ENCODE results near the gene CIAPIN1. TPM values are rescaled to one million over a fixed set of nuclear protein-coding genes. Genes with fewer than 3 reads are reported as not detected.

CIAPIN1 gene
- polyA plus RNA-seq, 3 donors: 24.0 to 46.5 (median 42.1) TPM

DNA sequence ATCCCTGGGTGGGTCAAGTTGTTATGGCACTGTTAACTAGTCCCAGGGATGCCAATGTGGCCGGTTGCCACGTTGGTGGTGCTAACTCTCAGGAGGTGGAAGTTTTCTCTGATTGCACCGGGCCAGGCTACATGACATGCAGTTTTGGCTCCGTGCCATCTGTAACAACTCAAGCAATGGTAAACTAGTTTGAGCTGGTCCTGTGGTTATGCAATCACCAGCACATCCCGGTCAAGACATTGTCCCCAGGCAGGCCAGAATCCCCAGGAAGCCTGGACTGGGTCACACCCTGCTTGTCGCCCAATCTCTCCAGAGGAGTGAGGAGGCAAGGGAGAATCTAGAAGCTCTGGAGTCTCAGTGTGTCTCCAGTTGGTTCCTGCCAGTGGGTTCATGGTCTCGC lies 52.7 kb downstream of the CIAPIN1 start:
- peaks cover 9 to 16% (median 13%) of the 10 kb centered on the region in 3 donors for H3K27me3 Mint-ChIP-seq (ENCODE audit: low read depth in 3 of 3)
- DNase-seq: no peak
- H3K4me1 Mint-ChIP-seq: peaks cover 4% of the 10 kb centered on the region
- no peaks in the 10 kb centered on the region for H3K36me3 Mint-ChIP-seq
- H3K4me2 ChIP-seq (replicated peaks; ENCODE audit: extremely low read depth, low read length, poor library complexity, severe bottlenecking): no peak overlapping the region
- peaks cover 0 to 11% (median 4%) of the 10 kb centered on the region in 7 donors for H3K9me3 Mint-ChIP-seq
- intact Hi-C loops (cut with micrococcal nuclease): no loop called here
- no peak overlapping the region for H3K4me3 Mint-ChIP-seq
- H3K79me2 ChIP-seq (ENCODE audit: insufficient read depth, low read length): no peaks in the 10 kb centered on the region
- no peak overlapping the region for H3K27ac Mint-ChIP-seq
- peaks cover 0 to 9% of the 10 kb centered on the region in 2 donors for H3K9me3 ChIP-seq (replicated peaks in 1 of 2; ENCODE audit: control insufficient read depth in 1 of 2, insufficient read depth in 1 of 2, low read length in 2 of 2)
- no peaks in the 10 kb centered on the region for H4K20me1 ChIP-seq (ENCODE audit: insufficient read depth, low read length)
- TF ChIP-seq, protein P1, sequence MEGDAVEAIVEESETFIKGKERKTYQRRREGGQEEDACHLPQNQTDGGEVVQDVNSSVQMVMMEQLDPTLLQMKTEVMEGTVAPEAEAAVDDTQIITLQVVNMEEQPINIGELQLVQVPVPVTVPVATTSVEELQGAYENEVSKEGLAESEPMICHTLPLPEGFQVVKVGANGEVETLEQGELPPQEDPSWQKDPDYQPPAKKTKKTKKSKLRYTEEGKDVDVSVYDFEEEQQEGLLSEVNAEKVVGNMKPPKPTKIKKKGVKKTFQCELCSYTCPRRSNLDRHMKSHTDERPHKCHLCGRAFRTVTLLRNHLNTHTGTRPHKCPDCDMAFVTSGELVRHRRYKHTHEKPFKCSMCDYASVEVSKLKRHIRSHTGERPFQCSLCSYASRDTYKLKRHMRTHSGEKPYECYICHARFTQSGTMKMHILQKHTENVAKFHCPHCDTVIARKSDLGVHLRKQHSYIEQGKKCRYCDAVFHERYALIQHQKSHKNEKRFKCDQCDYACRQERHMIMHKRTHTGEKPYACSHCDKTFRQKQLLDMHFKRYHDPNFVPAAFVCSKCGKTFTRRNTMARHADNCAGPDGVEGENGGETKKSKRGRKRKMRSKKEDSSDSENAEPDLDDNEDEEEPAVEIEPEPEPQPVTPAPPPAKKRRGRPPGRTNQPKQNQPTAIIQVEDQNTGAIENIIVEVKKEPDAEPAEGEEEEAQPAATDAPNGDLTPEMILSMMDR (IDR thresholded peaks at IDR 0.05): no peak
- WGBS (ENCODE audit: insufficient coverage): 40% methylated on average over 6 of the region's 7 CpGs
- no peak overlapping the region for H3K4me3 ChIP-seq (replicated peaks in 1 of 3; ENCODE audit: low read depth in 2 of 3, low read length in 3 of 3)
- no peak overlapping the region for H2AFZ ChIP-seq (ENCODE audit: insufficient read depth, low read depth, low read length, poor library complexity, severe bottlenecking)
- H3K36me3 ChIP-seq (replicated peaks in 1 of 2; ENCODE audit: control insufficient read depth in 1 of 2, insufficient read depth in 2 of 2, low read length in 2 of 2): no peaks in the 10 kb centered on the region
- H3K27me3 ChIP-seq (ENCODE audit: control insufficient read depth in 2 of 2, insufficient read depth in 2 of 2, low read length in 2 of 2): peaks cover 0 to 10% of the 10 kb centered on the region in 2 donors
- H3K27ac ChIP-seq (ENCODE audit: low read depth in 1 of 2, low read length in 2 of 2): no peak overlapping the region
- H3K9ac ChIP-seq (ENCODE audit: insufficient read depth, low read length, poor library complexity, severe bottlenecking): no peak overlapping the region
- peaks cover 0 to 6% of the 10 kb centered on the region in 2 donors for H3K4me1 ChIP-seq (ENCODE audit: control insufficient read depth in 1 of 2, insufficient read depth in 2 of 2, low read length in 2 of 2)

DNA sequence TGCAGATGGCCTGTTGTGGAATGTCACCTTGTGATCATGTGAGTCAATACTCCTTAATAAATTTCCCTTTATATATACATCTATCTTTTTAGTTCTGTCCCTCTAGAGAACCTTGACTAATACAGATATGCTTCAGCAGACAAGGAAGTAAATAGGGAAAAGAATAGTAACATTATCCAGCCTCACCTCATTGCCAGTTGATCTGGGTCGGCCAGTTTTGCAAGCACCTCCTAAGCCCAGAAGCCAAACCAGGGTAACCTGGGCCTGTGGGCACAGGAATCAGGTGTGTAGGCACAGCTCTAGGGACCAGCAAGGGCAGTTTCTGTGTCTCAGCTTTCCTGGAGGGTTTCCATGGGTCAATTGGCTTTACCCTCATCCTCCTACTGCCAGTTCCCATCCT lies 54.5 kb downstream of the CIAPIN1 start:
- Histone ChIP-seq H3K4me1 (ENCODE audit: control insufficient read depth in 1 of 2, insufficient read depth in 2 of 2, low read length in 2 of 2) (peaks cover 0 to 6% of the 10 kb centered on the region in 2 donors), H4K20me1 (ENCODE audit: insufficient read depth, low read length) (no peaks in the 10 kb centered on the region), H3K27ac (ENCODE audit: low read depth in 1 of 2, low read length in 2 of 2) (no peak overlapping the region), H2AFZ (ENCODE audit: insufficient read depth, low read depth, low read length, poor library complexity, severe bottlenecking) (no peak overlapping the region), H3K4me2 (replicated peaks; ENCODE audit: extremely low read depth, low read length, poor library complexity, severe bottlenecking) (no peak overlapping the region), H3K4me3 (replicated peaks in 1 of 3; ENCODE audit: low read depth in 2 of 3, low read length in 3 of 3) (no peak overlapping the region), H3K27me3 (ENCODE audit: control insufficient read depth in 2 of 2, insufficient read depth in 2 of 2, low read length in 2 of 2) (peaks cover 0 to 10% of the 10 kb centered on the region in 2 donors), H3K79me2 (ENCODE audit: insufficient read depth, low read length) (no peaks in the 10 kb centered on the region), H3K9ac (ENCODE audit: insufficient read depth, low read length, poor library complexity, severe bottlenecking) (no peak overlapping the region), H3K36me3 (replicated peaks in 1 of 2; ENCODE audit: control insufficient read depth in 1 of 2, insufficient read depth in 2 of 2, low read length in 2 of 2) (no peaks in the 10 kb centered on the region), H3K9me3 (replicated peaks in 1 of 2; ENCODE audit: control insufficient read depth in 1 of 2, insufficient read depth in 1 of 2, low read length in 2 of 2) (peaks cover 0 to 9% of the 10 kb centered on the region in 2 donors)
- H3K4me3 Mint-ChIP-seq: no peak overlapping the region
- no peak for DNase-seq
- H3K27ac Mint-ChIP-seq: no peak overlapping the region
- H3K9me3 Mint-ChIP-seq: peaks cover 0 to 11% (median 4%) of the 10 kb centered on the region in 7 donors
- TF ChIP-seq, protein P1 (IDR thresholded peaks at IDR 0.05): no peak
- intact Hi-C loops (cut with micrococcal nuclease): no loop called here
- H3K4me1 Mint-ChIP-seq: peaks cover 4% of the 10 kb centered on the region
- no CpG with 5 or more reads among the region's 1 CpG for WGBS (ENCODE audit: insufficient coverage)
- no peaks in the 10 kb centered on the region for H3K36me3 Mint-ChIP-seq
- H3K27me3 Mint-ChIP-seq (ENCODE audit: low read depth in 3 of 3): peaks cover 10 to 19% (median 19%) of the 10 kb centered on the region in 3 donors

All from CD14-positive monocyte (primary cell).